Endothelial cell of umbilical vein (primary cell): ENCODE results near the gene ZBTB46.

Experiments
- EZH2 ChIP-seq: IDR thresholded peaks from 2 replicates; pipeline ENCODE4 v1.6.1; 2012; ENCODE audit warnings: borderline replicate concordance, low read depth, mild to moderate bottlenecking, moderate library complexity, low read length, inconsistent platforms; ENCODE audit not compliant: severe bottlenecking
- FOS ChIP-seq: IDR thresholded peaks from 2 replicates; pipeline ENCODE4 v1.6.1; 2011; ENCODE audit warnings: mild to moderate bottlenecking, low read length, moderate library complexity, borderline replicate concordance; ENCODE audit not compliant: insufficient read depth
- GATA2 ChIP-seq: IDR thresholded peaks from 2 replicates; pipeline ENCODE4 v1.7.0; 2011; ENCODE audit warnings: low read depth, mild to moderate bottlenecking, moderate library complexity, mixed read lengths, low read length; ENCODE audit not compliant: insufficient read length, insufficient read depth
- JUN ChIP-seq: IDR thresholded peaks from 2 replicates; pipeline ENCODE4 v1.6.1; 2011; ENCODE audit warnings: borderline replicate concordance, low read depth; ENCODE audit not compliant: insufficient read length, insufficient read depth
- MYC ChIP-seq: IDR thresholded peaks from one replicate; pipeline ENCODE4 v1.6.1; 2011; ENCODE audit warnings: mild to moderate bottlenecking, low read depth, low read length
- POLR2A ChIP-seq: IDR thresholded peaks from 2 replicates; pipeline ENCODE4 v1.6.1; 2012; ENCODE audit warnings: low read depth, mild to moderate bottlenecking, control low read depth, low read length
- POLR2AphosphoS5 ChIP-seq: IDR thresholded peaks from 2 replicates; pipeline ENCODE4 v1.6.1; 2012; ENCODE audit warnings: low read depth, mild to moderate bottlenecking, control low read depth, low read length, moderate library complexity; ENCODE audit not compliant: insufficient read depth
- TF ChIP-seq, protein P1 (sequence below), 2 donors: IDR thresholded peaks; 1 replicate in 1 of 2; 2 replicates in 1 of 2; pipeline ENCODE4 v1.5.1; 2011; ENCODE audit warnings: low read length in 2 of 2, mild to moderate bottlenecking in 2 of 2, moderate library complexity in 2 of 2, control low read depth in 1 of 2, inconsistent platforms in 1 of 2, low read depth in 1 of 2; ENCODE audit not compliant: insufficient read depth in 1 of 2; ENCODE audit errors: extremely low read depth in 1 of 2
- TF ChIP-seq, protein P2 (sequence below): IDR thresholded peaks from 2 replicates; pipeline ENCODE4 v1.6.1; 2011; ENCODE audit not compliant: insufficient read depth, insufficient read length

DNA sequence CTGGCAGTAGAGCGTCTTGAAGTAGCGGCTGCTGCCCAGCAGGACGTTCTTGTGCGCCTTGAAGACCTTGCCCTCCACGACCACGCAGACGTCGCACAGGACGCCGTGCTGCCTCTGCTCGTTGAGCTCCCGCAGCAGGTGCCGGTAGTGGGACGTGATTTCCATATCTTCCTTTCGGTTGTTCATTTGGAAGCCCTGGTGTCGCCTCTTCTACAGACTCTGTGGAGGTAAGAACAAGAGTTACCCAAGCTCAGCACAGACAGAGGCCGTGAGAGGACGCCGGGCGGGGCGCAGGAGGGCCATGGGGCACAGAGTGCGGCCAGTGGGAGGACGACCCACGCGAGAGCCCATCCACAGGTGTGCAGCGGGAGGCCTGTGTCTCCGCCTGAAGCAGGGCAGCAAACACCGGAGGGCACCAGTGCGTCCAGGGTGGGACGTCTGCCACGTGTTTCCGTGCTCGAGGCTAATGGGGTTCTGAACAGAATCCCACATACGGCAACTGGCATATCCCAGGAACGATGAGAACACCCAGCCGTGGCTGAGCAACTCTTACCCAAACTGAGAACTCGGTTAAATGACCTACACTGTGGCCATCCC is 40.4 kb downstream of the ZBTB46 start:
- TF ChIP-seq, protein P1, sequence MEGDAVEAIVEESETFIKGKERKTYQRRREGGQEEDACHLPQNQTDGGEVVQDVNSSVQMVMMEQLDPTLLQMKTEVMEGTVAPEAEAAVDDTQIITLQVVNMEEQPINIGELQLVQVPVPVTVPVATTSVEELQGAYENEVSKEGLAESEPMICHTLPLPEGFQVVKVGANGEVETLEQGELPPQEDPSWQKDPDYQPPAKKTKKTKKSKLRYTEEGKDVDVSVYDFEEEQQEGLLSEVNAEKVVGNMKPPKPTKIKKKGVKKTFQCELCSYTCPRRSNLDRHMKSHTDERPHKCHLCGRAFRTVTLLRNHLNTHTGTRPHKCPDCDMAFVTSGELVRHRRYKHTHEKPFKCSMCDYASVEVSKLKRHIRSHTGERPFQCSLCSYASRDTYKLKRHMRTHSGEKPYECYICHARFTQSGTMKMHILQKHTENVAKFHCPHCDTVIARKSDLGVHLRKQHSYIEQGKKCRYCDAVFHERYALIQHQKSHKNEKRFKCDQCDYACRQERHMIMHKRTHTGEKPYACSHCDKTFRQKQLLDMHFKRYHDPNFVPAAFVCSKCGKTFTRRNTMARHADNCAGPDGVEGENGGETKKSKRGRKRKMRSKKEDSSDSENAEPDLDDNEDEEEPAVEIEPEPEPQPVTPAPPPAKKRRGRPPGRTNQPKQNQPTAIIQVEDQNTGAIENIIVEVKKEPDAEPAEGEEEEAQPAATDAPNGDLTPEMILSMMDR (IDR thresholded peaks at IDR 0.05; ENCODE audit: extremely low read depth in 1 of 2, insufficient read depth in 1 of 2, low read depth in 1 of 2, low read length in 2 of 2) = no peak
- TF ChIP-seq EZH2 (no peak), POLR2AphosphoS5 (no peak), POLR2A (no peak), FOS (no peak), JUN (no peak), MYC (no peak), GATA2 (no peak)
- TF ChIP-seq, protein P2, sequence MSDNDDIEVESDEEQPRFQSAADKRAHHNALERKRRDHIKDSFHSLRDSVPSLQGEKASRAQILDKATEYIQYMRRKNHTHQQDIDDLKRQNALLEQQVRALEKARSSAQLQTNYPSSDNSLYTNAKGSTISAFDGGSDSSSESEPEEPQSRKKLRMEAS = no peak
